Keratinocyte (primary cell): ENCODE measurements around the gene PUDP.
"Not testable (repeated sequence)": the region's sequence is repeated elsewhere in the genome, so short reads cannot be mapped to it uniquely, and the experiment has no call there.

ENCODE experiments used
- EZH2 ChIP-seq: IDR thresholded peaks from one replicate; pipeline ENCODE4 v1.6.1; 2012; ENCODE audit warnings: inconsistent platforms, mild to moderate bottlenecking, low read length, moderate library complexity
- TF ChIP-seq, protein P1 (sequence below), 3 experiments: IDR thresholded peaks in 1 of 3; conservative IDR thresholded peaks in 1 of 3; optimal IDR thresholded peaks in 1 of 3; 2 replicates in 2 of 3; 3 replicates in 1 of 3; pipeline versions ENCODE3 to v1.5.1; 2011; ENCODE audit warnings: low read length in 3 of 3, mild to moderate bottlenecking in 3 of 3, moderate library complexity in 2 of 3, control low read depth in 1 of 3, inconsistent platforms in 1 of 3; ENCODE audit not compliant: insufficient read depth in 2 of 3; ENCODE audit errors: extremely low read depth in 1 of 3

DNA sequence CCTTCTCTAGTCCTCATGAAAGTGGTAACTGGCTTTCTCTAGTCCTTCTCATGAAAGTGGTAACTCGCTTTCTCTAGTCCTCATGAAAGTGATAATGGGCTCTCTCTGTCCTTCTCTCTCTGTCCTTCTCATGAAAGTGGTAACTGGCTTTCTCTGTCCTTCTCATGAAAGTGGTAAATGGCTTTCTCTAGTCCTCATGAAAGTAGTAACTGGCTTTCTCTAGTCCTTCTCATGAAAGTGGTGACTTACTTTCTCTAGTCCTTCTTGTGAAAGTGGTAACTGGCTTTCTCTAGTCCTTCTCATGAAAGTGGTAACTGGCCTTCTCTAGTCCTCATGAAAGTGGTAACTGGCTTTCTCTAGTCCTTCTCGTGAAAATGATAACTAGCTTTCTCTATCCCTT lies 30.9 kb upstream of the PUDP start:
- not testable (repeated sequence) for TF ChIP-seq EZH2
- TF ChIP-seq, protein P1, sequence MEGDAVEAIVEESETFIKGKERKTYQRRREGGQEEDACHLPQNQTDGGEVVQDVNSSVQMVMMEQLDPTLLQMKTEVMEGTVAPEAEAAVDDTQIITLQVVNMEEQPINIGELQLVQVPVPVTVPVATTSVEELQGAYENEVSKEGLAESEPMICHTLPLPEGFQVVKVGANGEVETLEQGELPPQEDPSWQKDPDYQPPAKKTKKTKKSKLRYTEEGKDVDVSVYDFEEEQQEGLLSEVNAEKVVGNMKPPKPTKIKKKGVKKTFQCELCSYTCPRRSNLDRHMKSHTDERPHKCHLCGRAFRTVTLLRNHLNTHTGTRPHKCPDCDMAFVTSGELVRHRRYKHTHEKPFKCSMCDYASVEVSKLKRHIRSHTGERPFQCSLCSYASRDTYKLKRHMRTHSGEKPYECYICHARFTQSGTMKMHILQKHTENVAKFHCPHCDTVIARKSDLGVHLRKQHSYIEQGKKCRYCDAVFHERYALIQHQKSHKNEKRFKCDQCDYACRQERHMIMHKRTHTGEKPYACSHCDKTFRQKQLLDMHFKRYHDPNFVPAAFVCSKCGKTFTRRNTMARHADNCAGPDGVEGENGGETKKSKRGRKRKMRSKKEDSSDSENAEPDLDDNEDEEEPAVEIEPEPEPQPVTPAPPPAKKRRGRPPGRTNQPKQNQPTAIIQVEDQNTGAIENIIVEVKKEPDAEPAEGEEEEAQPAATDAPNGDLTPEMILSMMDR (optimal IDR thresholded peaks at IDR 0.05 in 1 of 3, IDR thresholded peaks at IDR 0.05 in 1 of 3, conservative IDR thresholded peaks at IDR 0.05 in 1 of 3; ENCODE audit: extremely low read depth in 1 of 3, insufficient read depth in 2 of 3, low read length in 3 of 3): not testable (repeated sequence)
